Stimulated activated CD8-positive, alpha-beta memory T cell treated with anti-CD3 and anti-CD28 coated beads, Interleukin-2, amount 100 ng/mL, for 1 hour (primary cell): ENCODE data around the gene SH3BGRL3.
"Not testable (repeated sequence)": the region's sequence is repeated elsewhere in the genome, so short reads cannot be mapped to it uniquely, and the experiment has no call there.

ENCODE experiments used
- DNase-seq, 2 donors: peaks; one replicate each; pipeline ENCODE4 v3.0.0-alpha.2; 2020; ENCODE audit warnings: low read depth in 2 of 2

The SH3BGRL3 gene

GRCh38 chr1:26290882-26291261 lies 11.0 kb downstream of the SH3BGRL3 start:
- no peak for DNase-seq

- no peak for DNase-seq
Observed at GRCh38 chr1:26291433-26291832, 11.5 kb downstream of the SH3BGRL3 start.

- DNase-seq, result no peak
Observed at GRCh38 chr1:26291939-26292338, 12.1 kb downstream of the SH3BGRL3 start.

GRCh38 chr1:26292735-26293134 lies 12.8 kb downstream of the SH3BGRL3 start:
- DNase-seq, result not testable (repeated sequence)

GRCh38 chr1:26293911-26294463 lies 14.1 kb downstream of the SH3BGRL3 start:
- no peak for DNase-seq

GRCh38 chr1:26295194-26296138 lies 15.6 kb downstream of the SH3BGRL3 start:
- no peak for DNase-seq

GRCh38 chr1:26296340-26297056 lies 16.6 kb downstream of the SH3BGRL3 start:
- DNase-seq, result no peak

- no peak for DNase-seq
Observed at GRCh38 chr1:26297057-26297790, 17.3 kb downstream of the SH3BGRL3 start.

GRCh38 chr1:26297791-26298124 lies 17.9 kb downstream of the SH3BGRL3 start:
- DNase-seq, result no peak

GRCh38 chr1:26300578-26301275 lies 20.8 kb downstream of the SH3BGRL3 start:
- no peak for DNase-seq

- DNase-seq, result no peak
Observed at GRCh38 chr1:26302733-26303405, 23.0 kb downstream of the SH3BGRL3 start.

- no peak for DNase-seq
Observed at GRCh38 chr1:26305667-26306289, 25.9 kb downstream of the SH3BGRL3 start.

- peak; percentile 85 to 87 for DNase-seq
Observed at GRCh38 chr1:26306290-26307229, 26.7 kb downstream of the SH3BGRL3 start, which contains the start of gene UBXN11. UBXN11 (minus strand) TSS chr1:26306636; CDS start chr1:26302883, 3,753 bp downstream.

GRCh38 chr1:26307363-26307781 lies 27.5 kb downstream of the SH3BGRL3 start:
- no peak for DNase-seq

GRCh38 chr1:26307966-26308899 lies 28.3 kb downstream of the SH3BGRL3 start:
- DNase-seq, result not testable (repeated sequence)

GRCh38 chr1:26314501-26314900 lies 34.6 kb downstream of the SH3BGRL3 start:
- DNase-seq, result no peak

- DNase-seq, result no peak
Observed at GRCh38 chr1:26315874-26316850, 36.3 kb downstream of the SH3BGRL3 start.
